ENCODE results near the gene MAP6. TPM values are rescaled to one million over a fixed set of nuclear protein-coding genes. Genes with fewer than 3 reads are reported as not detected.

MAP6 gene
- total and polyA plus RNA-seq, 2 of the 13 experiments (the other 11 are each of a cell fraction or from before 2014, with no cell fraction given): 0.04 TPM; not detected in 1

DNA sequence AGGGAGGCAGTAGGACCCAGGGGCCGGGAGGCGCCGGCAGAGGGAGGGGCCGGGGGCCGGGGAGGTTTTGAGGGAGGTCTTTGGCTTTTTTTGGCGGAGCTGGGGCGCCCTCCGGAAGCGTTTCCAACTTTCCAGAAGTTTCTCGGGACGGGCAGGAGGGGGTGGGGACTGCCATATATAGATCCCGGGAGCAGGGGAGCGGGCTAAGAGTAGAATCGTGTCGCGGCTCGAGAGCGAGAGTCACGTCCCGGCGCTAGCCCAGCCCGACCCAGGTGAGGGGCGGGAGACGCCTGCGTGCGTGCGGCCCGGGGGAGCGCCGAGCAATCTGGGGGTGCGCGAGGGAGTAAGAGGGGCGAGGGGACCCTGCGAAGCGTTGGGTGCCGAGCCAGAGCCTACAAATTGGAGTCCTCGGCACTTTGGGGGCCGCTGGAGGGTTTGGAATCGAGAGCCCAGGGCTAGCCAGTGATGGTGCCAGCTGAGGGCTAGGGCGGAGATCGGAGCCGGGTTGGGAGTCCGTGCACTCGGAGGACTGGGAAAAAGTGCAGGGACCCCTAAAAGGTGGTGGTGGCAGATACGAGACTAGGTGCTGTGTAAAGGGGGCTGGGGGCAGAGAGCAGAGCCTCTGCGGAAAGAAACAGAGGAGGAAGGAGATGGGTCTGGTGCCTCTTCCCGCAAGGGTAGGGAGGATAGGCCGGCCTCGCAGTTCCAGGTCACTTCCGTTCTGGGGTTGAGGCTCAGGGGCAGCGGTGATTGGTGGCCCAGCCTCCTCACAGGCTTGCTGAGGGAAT is 106.6 kb downstream of the MAP6 start, which contains the start of gene SERPINH1 (continued):
- TF ChIP-seq ELF3 (CRISPR knock-in tag; IDR thresholded peaks at IDR 0.05) (no peak), POLR2A (IDR thresholded peaks at IDR 0.05; ENCODE audit: insufficient read depth in 1 of 2, low read depth in 2 of 2, low read length in 2 of 2) (peak; percentile 63 to 95), REPIN1 (CRISPR knock-in tag; IDR thresholded peaks at IDR 0.05; ENCODE audit: borderline replicate concordance, low read depth) (0 out of 2 replicates have a peak, but pooled peaks have one; percentile 26), YEATS4 (CRISPR knock-in tag; IDR thresholded peaks at IDR 0.05; ENCODE audit: borderline replicate concordance) (peak; percentile 64; the same call in 1 of the 2 replicates), RELA (CRISPR knock-in tag; IDR thresholded peaks at IDR 0.05) (no peak), ZNF451 (CRISPR knock-in tag; IDR thresholded peaks at IDR 0.05) (no peak), ZNF468 (CRISPR knock-in tag; IDR thresholded peaks at IDR 0.05) (no peak), DR1 (CRISPR knock-in tag; IDR thresholded peaks at IDR 0.05) (no peak), ZNF652 (CRISPR knock-in tag; IDR thresholded peaks at IDR 0.05; ENCODE audit: borderline replicate concordance, low read depth) (no peak), HNRNPK (IDR thresholded peaks at IDR 0.05; ENCODE audit: low read depth, low read length, poor library complexity, severe bottlenecking) (peak; percentile 60), TGIF2 (CRISPR knock-in tag; IDR thresholded peaks at IDR 0.05) (no peak), ZNF350 (CRISPR knock-in tag; IDR thresholded peaks at IDR 0.05; ENCODE audit: borderline replicate concordance, low read depth) (peak; percentile 60; the same call in 1 of the 2 replicates), NR3C1 (CRISPR knock-in tag; IDR thresholded peaks at IDR 0.05) (no peak), NBN (conservative IDR thresholded peaks at IDR 0.05) (no peak), ZFP36L1 (CRISPR knock-in tag; IDR thresholded peaks at IDR 0.05) (peak; percentile 80), ISL2 (CRISPR knock-in tag; IDR thresholded peaks at IDR 0.05) (no peak), ZNF766 (CRISPR knock-in tag; IDR thresholded peaks at IDR 0.05; ENCODE audit: borderline replicate concordance) (0 out of 2 replicates have a peak, but pooled peaks have one; percentile 33), KDM5A (IDR thresholded peaks at IDR 0.05; ENCODE audit: borderline replicate concordance, low read length) (no peak), ZSCAN30 (CRISPR knock-in tag; IDR thresholded peaks at IDR 0.05) (no peak), ZNF746 (CRISPR knock-in tag; IDR thresholded peaks at IDR 0.05) (peak; percentile 21; the same call in 1 of the 2 replicates), REL (CRISPR knock-in tag; conservative IDR thresholded peaks at IDR 0.05) (no peak), MIER2 (CRISPR knock-in tag; IDR thresholded peaks at IDR 0.05) (no peak)
- TF ChIP-seq, protein P1, sequence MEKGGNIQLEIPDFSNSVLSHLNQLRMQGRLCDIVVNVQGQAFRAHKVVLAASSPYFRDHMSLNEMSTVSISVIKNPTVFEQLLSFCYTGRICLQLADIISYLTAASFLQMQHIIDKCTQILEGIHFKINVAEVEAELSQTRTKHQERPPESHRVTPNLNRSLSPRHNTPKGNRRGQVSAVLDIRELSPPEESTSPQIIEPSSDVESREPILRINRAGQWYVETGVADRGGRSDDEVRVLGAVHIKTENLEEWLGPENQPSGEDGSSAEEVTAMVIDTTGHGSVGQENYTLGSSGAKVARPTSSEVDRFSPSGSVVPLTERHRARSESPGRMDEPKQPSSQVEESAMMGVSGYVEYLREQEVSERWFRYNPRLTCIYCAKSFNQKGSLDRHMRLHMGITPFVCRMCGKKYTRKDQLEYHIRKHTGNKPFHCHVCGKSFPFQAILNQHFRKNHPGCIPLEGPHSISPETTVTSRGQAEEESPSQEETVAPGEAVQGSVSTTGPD (CRISPR knock-in tag; IDR thresholded peaks at IDR 0.05): no peak
- TF ChIP-seq, protein P2, sequence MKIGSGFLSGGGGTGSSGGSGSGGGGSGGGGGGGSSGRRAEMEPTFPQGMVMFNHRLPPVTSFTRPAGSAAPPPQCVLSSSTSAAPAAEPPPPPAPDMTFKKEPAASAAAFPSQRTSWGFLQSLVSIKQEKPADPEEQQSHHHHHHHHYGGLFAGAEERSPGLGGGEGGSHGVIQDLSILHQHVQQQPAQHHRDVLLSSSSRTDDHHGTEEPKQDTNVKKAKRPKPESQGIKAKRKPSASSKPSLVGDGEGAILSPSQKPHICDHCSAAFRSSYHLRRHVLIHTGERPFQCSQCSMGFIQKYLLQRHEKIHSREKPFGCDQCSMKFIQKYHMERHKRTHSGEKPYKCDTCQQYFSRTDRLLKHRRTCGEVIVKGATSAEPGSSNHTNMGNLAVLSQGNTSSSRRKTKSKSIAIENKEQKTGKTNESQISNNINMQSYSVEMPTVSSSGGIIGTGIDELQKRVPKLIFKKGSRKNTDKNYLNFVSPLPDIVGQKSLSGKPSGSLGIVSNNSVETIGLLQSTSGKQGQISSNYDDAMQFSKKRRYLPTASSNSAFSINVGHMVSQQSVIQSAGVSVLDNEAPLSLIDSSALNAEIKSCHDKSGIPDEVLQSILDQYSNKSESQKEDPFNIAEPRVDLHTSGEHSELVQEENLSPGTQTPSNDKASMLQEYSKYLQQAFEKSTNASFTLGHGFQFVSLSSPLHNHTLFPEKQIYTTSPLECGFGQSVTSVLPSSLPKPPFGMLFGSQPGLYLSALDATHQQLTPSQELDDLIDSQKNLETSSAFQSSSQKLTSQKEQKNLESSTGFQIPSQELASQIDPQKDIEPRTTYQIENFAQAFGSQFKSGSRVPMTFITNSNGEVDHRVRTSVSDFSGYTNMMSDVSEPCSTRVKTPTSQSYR (CRISPR knock-in tag; IDR thresholded peaks at IDR 0.05; ENCODE audit: borderline replicate concordance): no peak
- TF ChIP-seq, protein P3, sequence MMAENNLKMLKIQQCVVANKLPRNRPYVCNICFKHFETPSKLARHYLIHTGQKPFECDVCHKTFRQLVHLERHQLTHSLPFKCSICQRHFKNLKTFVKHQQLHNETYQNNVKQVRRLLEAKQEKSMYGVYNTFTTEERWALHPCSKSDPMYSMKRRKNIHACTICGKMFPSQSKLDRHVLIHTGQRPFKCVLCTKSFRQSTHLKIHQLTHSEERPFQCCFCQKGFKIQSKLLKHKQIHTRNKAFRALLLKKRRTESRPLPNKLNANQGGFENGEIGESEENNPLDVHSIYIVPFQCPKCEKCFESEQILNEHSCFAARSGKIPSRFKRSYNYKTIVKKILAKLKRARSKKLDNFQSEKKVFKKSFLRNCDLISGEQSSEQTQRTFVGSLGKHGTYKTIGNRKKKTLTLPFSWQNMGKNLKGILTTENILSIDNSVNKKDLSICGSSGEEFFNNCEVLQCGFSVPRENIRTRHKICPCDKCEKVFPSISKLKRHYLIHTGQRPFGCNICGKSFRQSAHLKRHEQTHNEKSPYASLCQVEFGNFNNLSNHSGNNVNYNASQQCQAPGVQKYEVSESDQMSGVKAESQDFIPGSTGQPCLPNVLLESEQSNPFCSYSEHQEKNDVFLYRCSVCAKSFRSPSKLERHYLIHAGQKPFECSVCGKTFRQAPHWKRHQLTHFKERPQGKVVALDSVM (CRISPR knock-in tag; IDR thresholded peaks at IDR 0.05): peak; percentile 61; the same call in 1 of the 2 replicates
